Measurements from ENCODE around the gene SLC30A1. TPM values are rescaled to one million over a fixed set of nuclear protein-coding genes. Genes with fewer than 3 reads are reported as not detected.

Gene SLC30A1
- total and polyA plus RNA-seq, 2 donors from 2014 or later, result 8.2 to 37.7 TPM

- DNase-seq (no peak), FAIRE-seq (no peak)
- intact Hi-C loops (cut with DNase I), result no loop called here
- H3K27me3 ChIP-seq (ENCODE audit: control insufficient read depth, insufficient read depth, low read length), result no peaks in the 10 kb centered on the region
- H3K9me3 ChIP-seq (ENCODE audit: control insufficient read depth in 2 of 3, insufficient read depth in 1 of 3, low read length in 3 of 3), result no peaks in the 10 kb centered on the region
- H3K9ac ChIP-seq (ENCODE audit: low read length in 3 of 3), result no peak overlapping the region
- no peak overlapping the region for H3K27ac ChIP-seq (ENCODE audit: low read depth in 2 of 2, low read length in 2 of 2)
- TF ChIP-seq CTCF (IDR thresholded peaks at IDR 0.05; ENCODE audit: borderline replicate concordance, extremely low read depth, insufficient read depth), result no peak
- no peaks in the 10 kb centered on the region for H3K4me1 ChIP-seq (ENCODE audit: control insufficient read depth in 2 of 3, insufficient read depth in 2 of 3, low read depth in 1 of 3, low read length in 3 of 3)
- no peaks in the 10 kb centered on the region for H3K36me3 ChIP-seq (ENCODE audit: control insufficient read depth in 2 of 3, insufficient read depth in 3 of 3, low read length in 3 of 3)
- no peak overlapping the region for H3K4me3 ChIP-seq (ENCODE audit: low read length in 3 of 3)
These were observed 26.1 kb upstream of the SLC30A1 start for GRCh38 chr1:211605034-211605433.

DNA sequence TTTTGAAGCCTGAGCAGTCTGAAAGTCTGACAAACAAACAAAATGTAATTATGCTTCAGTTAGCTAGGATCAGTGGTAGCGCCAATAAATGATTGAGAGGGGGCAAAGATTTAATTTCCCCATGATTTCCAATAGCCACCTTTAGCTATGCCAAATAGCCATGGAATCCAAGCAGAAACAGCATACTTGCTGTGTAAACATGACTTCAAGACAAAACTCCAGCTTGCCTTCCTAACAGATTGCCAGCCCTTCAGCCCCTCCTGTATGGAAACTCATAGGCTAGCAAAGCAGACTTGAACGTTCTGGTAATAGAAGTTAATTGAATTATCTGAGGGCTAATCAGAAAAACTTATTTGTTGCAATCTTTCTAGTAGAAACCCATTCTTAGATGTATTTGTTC, 25.6 kb upstream of the SLC30A1 start:
- no peak for TF ChIP-seq CTCF (IDR thresholded peaks at IDR 0.05; ENCODE audit: borderline replicate concordance, extremely low read depth, insufficient read depth)
- no peak for DNase-seq
- H3K4me3 ChIP-seq (ENCODE audit: low read length in 3 of 3), result no peak overlapping the region
- no peaks in the 10 kb centered on the region for H3K36me3 ChIP-seq (ENCODE audit: control insufficient read depth in 2 of 3, insufficient read depth in 3 of 3, low read length in 3 of 3)
- intact Hi-C loops (cut with DNase I), result no loop called here
- H3K9ac ChIP-seq (ENCODE audit: low read length in 3 of 3), result no peak overlapping the region
- H3K9me3 ChIP-seq (ENCODE audit: control insufficient read depth in 2 of 3, insufficient read depth in 1 of 3, low read length in 3 of 3), result no peaks in the 10 kb centered on the region
- no peak for FAIRE-seq
- H3K27ac ChIP-seq (ENCODE audit: low read depth in 2 of 2, low read length in 2 of 2), result no peak overlapping the region
- H3K27me3 ChIP-seq (ENCODE audit: control insufficient read depth, insufficient read depth, low read length), result no peaks in the 10 kb centered on the region
- no peaks in the 10 kb centered on the region for H3K4me1 ChIP-seq (ENCODE audit: control insufficient read depth in 2 of 3, insufficient read depth in 2 of 3, low read depth in 1 of 3, low read length in 3 of 3)

GRCh38 chr1:211603713-211604112, 24.8 kb upstream of the SLC30A1 start:
- no peak overlapping the region for H3K27ac ChIP-seq (ENCODE audit: low read depth in 2 of 2, low read length in 2 of 2)
- no peak for TF ChIP-seq CTCF (IDR thresholded peaks at IDR 0.05; ENCODE audit: borderline replicate concordance, extremely low read depth, insufficient read depth)
- FAIRE-seq (no peak), DNase-seq (no peak)
- intact Hi-C loops (cut with DNase I), result no loop called here
- no peaks in the 10 kb centered on the region for H3K27me3 ChIP-seq (ENCODE audit: control insufficient read depth, insufficient read depth, low read length)
- H3K36me3 ChIP-seq (ENCODE audit: control insufficient read depth in 2 of 3, insufficient read depth in 3 of 3, low read length in 3 of 3), result no peaks in the 10 kb centered on the region
- H3K9ac ChIP-seq (ENCODE audit: low read length in 3 of 3), result no peak overlapping the region
- no peaks in the 10 kb centered on the region for H3K4me1 ChIP-seq (ENCODE audit: control insufficient read depth in 2 of 3, insufficient read depth in 2 of 3, low read depth in 1 of 3, low read length in 3 of 3)
- H3K9me3 ChIP-seq (ENCODE audit: control insufficient read depth in 2 of 3, insufficient read depth in 1 of 3, low read length in 3 of 3), result no peaks in the 10 kb centered on the region
- H3K4me3 ChIP-seq (ENCODE audit: low read length in 3 of 3), result no peak overlapping the region

- H3K27me3 ChIP-seq (ENCODE audit: control insufficient read depth, insufficient read depth, low read length), result no peaks in the 10 kb centered on the region
- TF ChIP-seq CTCF (IDR thresholded peaks at IDR 0.05; ENCODE audit: borderline replicate concordance, extremely low read depth, insufficient read depth), result no peak
- no peaks in the 10 kb centered on the region for H3K36me3 ChIP-seq (ENCODE audit: control insufficient read depth in 2 of 3, insufficient read depth in 3 of 3, low read length in 3 of 3)
- H3K27ac ChIP-seq (ENCODE audit: low read depth in 2 of 2, low read length in 2 of 2), result no peak overlapping the region
- no peaks in the 10 kb centered on the region for H3K9me3 ChIP-seq (ENCODE audit: control insufficient read depth in 2 of 3, insufficient read depth in 1 of 3, low read length in 3 of 3)
- H3K9ac ChIP-seq (ENCODE audit: low read length in 3 of 3), result no peak overlapping the region
- H3K4me3 ChIP-seq (ENCODE audit: low read length in 3 of 3), result no peak overlapping the region
- DNase-seq (no peak), FAIRE-seq (no peak)
- intact Hi-C loops (cut with DNase I), result no loop called here
- H3K4me1 ChIP-seq (ENCODE audit: control insufficient read depth in 2 of 3, insufficient read depth in 2 of 3, low read depth in 1 of 3, low read length in 3 of 3), result no peaks in the 10 kb centered on the region
These were observed 24.3 kb upstream of the SLC30A1 start for GRCh38 chr1:211603191-211603701.

Measured in kidney (tissue), 14 donors.